Measurements from ENCODE around the gene XCL1. TPM values are rescaled to one million over a fixed set of nuclear protein-coding genes. Genes with fewer than 3 reads are reported as not detected.
"Not testable (repeated sequence)": the region's sequence is repeated elsewhere in the genome, so short reads cannot be mapped to it uniquely, and the experiment has no call there.

Gene XCL1, protein sequence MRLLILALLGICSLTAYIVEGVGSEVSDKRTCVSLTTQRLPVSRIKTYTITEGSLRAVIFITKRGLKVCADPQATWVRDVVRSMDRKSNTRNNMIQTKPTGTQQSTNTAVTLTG
- not detected for total RNA-seq

DNA sequence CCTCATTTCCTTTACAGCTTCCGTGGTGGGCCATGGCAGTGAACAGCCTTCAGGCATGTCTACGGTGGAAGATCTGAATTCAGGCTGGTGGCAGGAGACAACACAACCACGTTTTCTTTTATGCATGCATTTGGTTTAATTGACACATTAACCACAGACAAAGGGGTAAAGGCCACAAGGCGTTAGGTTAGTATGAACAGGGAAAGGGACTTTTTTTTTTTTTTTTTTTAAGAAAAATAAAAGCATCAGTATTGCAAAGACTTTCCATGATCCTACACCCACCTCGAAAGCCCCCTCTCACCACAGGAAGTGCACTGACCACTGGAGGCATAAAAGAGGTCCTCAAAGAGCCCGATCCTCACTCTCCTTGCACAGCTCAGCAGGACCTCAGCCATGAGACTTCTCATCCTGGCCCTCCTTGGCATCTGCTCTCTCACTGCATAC, at the start of gene XCL1:
XCL1 (plus strand) TSS at position 361 of the 444 bp plus-strand sequence; CDS start at position 394, 33 bp downstream.
- not testable (repeated sequence) for H3K27ac ChIP-seq (ENCODE audit: low read depth, low read length); H3K9me3 ChIP-seq (ENCODE audit: control insufficient read depth in 3 of 3, low read length in 3 of 3); H3K27me3 ChIP-seq (ENCODE audit: control insufficient read depth in 3 of 3, insufficient read depth in 3 of 3, low read length in 3 of 3); H3K9ac ChIP-seq (ENCODE audit: low read depth in 1 of 3, low read length in 3 of 3); H3K4me1 ChIP-seq (ENCODE audit: control insufficient read depth in 3 of 3, insufficient read depth in 3 of 3, low read length in 3 of 3); H3K36me3 ChIP-seq (ENCODE audit: control insufficient read depth in 3 of 3, insufficient read depth in 3 of 3, low read length in 3 of 3); H3K4me3 ChIP-seq (ENCODE audit: low read length in 3 of 3)

DNA sequence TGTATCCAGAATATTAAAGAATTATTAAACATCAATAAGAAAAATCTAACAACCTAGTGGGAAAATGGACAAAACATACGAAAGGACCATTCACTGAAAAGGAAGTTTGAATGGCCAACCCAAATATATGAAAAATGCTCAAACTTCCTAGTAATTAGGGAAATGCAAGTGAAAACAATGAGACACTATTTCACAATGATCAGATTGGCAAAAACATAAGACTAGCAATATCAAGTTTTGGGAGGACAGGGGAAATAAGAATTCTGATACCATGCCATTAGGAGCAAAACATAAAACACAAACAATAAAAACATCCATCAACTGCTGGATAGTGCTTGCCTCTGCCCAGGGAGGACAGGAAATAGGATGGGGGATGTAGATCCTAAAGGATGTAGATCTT, 46.9 kb upstream of the XCL1 start:
- Histone ChIP-seq H3K27me3 (ENCODE audit: control insufficient read depth in 3 of 3, insufficient read depth in 3 of 3, low read length in 3 of 3) (no peaks in the 10 kb centered on the region), H3K36me3 (ENCODE audit: control insufficient read depth in 3 of 3, insufficient read depth in 3 of 3, low read length in 3 of 3) (no peaks in the 10 kb centered on the region), H3K4me3 (ENCODE audit: low read length in 3 of 3) (no peak overlapping the region), H3K9ac (ENCODE audit: low read depth in 1 of 3, low read length in 3 of 3) (no peak overlapping the region), H3K27ac (ENCODE audit: low read depth, low read length) (no peak overlapping the region), H3K4me1 (ENCODE audit: control insufficient read depth in 3 of 3, insufficient read depth in 3 of 3, low read length in 3 of 3) (no peaks in the 10 kb centered on the region), H3K9me3 (ENCODE audit: control insufficient read depth in 3 of 3, low read length in 3 of 3) (no peaks in the 10 kb centered on the region)

- H3K4me3 ChIP-seq (ENCODE audit: low read length in 3 of 3) = no peak overlapping the region
- no peaks in the 10 kb centered on the region for H3K9me3 ChIP-seq (ENCODE audit: control insufficient read depth in 3 of 3, low read length in 3 of 3)
- H3K9ac ChIP-seq (ENCODE audit: low read depth in 1 of 3, low read length in 3 of 3) = no peak overlapping the region
- H3K36me3 ChIP-seq (ENCODE audit: control insufficient read depth in 3 of 3, insufficient read depth in 3 of 3, low read length in 3 of 3) = no peaks in the 10 kb centered on the region
- no peaks in the 10 kb centered on the region for H3K4me1 ChIP-seq (ENCODE audit: control insufficient read depth in 3 of 3, insufficient read depth in 3 of 3, low read length in 3 of 3)
- H3K27me3 ChIP-seq (ENCODE audit: control insufficient read depth in 3 of 3, insufficient read depth in 3 of 3, low read length in 3 of 3) = no peaks in the 10 kb centered on the region
- H3K27ac ChIP-seq (ENCODE audit: low read depth, low read length) = no peak overlapping the region
Observed at GRCh38 chr1:168531615-168532345, 44.6 kb upstream of the XCL1 start.

GRCh38 chr1:168535536-168535935, 40.9 kb upstream of the XCL1 start:
- no peaks in the 10 kb centered on the region for H3K9me3 ChIP-seq (ENCODE audit: control insufficient read depth in 3 of 3, low read length in 3 of 3)
- H3K9ac ChIP-seq (ENCODE audit: low read depth in 1 of 3, low read length in 3 of 3) = no peak overlapping the region
- no peaks in the 10 kb centered on the region for H3K4me1 ChIP-seq (ENCODE audit: control insufficient read depth in 3 of 3, insufficient read depth in 3 of 3, low read length in 3 of 3)
- H3K36me3 ChIP-seq (ENCODE audit: control insufficient read depth in 3 of 3, insufficient read depth in 3 of 3, low read length in 3 of 3) = no peaks in the 10 kb centered on the region
- H3K27me3 ChIP-seq (ENCODE audit: control insufficient read depth in 3 of 3, insufficient read depth in 3 of 3, low read length in 3 of 3) = no peaks in the 10 kb centered on the region
- no peak overlapping the region for H3K4me3 ChIP-seq (ENCODE audit: low read length in 3 of 3)
- H3K27ac ChIP-seq (ENCODE audit: low read depth, low read length) = no peak overlapping the region

DNA sequence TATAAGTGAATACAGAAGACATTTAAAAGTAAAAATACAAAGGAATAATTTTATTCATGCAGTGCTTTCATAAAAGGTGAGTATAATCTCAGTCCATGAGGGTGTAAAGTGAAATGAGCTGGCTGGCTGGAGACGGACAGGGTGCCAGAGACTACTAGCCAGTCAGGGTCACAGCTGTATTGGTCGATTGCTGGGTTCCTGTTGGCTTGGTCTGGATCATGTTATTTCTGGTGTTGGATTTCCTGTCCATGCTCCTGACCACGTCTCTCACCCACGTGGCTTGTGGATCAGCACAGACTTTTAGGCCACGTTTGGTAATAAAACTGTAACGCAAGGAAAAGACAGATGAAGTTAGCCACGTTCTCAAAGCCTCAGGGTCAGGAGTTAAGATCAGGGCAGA, 35.6 kb upstream of the XCL1 start:
- not testable (repeated sequence) for H3K27ac ChIP-seq (ENCODE audit: low read depth, low read length); H3K27me3 ChIP-seq (ENCODE audit: control insufficient read depth in 3 of 3, insufficient read depth in 3 of 3, low read length in 3 of 3); H3K4me3 ChIP-seq (ENCODE audit: low read length in 3 of 3); H3K9ac ChIP-seq (ENCODE audit: low read depth in 1 of 3, low read length in 3 of 3); H3K9me3 ChIP-seq (ENCODE audit: control insufficient read depth in 3 of 3, low read length in 3 of 3); H3K36me3 ChIP-seq (ENCODE audit: control insufficient read depth in 3 of 3, insufficient read depth in 3 of 3, low read length in 3 of 3); H3K4me1 ChIP-seq (ENCODE audit: control insufficient read depth in 3 of 3, insufficient read depth in 3 of 3, low read length in 3 of 3)

- H3K9ac ChIP-seq (ENCODE audit: low read depth in 1 of 3, low read length in 3 of 3); H3K27me3 ChIP-seq (ENCODE audit: control insufficient read depth in 3 of 3, insufficient read depth in 3 of 3, low read length in 3 of 3); H3K4me3 ChIP-seq (ENCODE audit: low read length in 3 of 3); H3K4me1 ChIP-seq (ENCODE audit: control insufficient read depth in 3 of 3, insufficient read depth in 3 of 3, low read length in 3 of 3); H3K27ac ChIP-seq (ENCODE audit: low read depth, low read length); H3K9me3 ChIP-seq (ENCODE audit: control insufficient read depth in 3 of 3, low read length in 3 of 3); H3K36me3 ChIP-seq (ENCODE audit: control insufficient read depth in 3 of 3, insufficient read depth in 3 of 3, low read length in 3 of 3): not testable (repeated sequence)
Observed at GRCh38 chr1:168542978-168543377, 33.4 kb upstream of the XCL1 start.

DNA sequence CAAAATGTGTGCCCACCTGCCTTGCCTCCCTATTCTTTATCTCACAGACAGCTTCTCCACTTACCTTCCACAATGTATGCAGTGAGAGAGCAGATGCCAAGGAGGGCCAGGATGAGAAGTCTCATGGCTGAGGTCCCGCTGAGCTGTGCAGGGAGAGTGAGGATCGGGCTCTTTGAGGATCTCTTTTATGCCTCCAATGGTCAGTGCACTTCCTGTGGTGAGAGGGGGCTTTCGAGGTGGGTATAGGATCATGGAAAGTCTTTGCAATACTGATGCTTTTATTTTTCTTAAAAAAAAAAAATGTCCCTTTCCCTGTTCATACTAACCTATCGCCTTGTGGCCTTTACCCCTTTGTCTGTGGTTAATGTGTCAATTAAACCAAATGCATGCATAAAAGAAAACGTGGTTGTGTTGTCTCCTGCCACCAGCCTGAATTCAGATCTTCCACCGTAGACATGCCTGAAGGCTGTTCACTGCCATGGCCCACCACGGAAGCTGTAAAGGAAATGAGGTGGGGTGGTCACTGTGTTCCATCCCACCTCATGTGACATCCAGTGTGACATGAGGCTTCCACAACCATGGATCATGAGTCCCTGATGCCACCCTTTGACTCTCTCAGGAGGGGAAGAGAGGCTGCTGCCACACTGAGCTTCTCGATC, 32.4 kb upstream of the XCL1 start, which contains the start of gene XCL2:
XCL2 (minus strand) TSS at position 158 of the 659 bp plus-strand sequence; CDS start at position 125, 33 bp downstream.
- not testable (repeated sequence) for H3K9ac ChIP-seq (ENCODE audit: low read depth in 1 of 3, low read length in 3 of 3); H3K36me3 ChIP-seq (ENCODE audit: control insufficient read depth in 3 of 3, insufficient read depth in 3 of 3, low read length in 3 of 3); H3K4me1 ChIP-seq (ENCODE audit: control insufficient read depth in 3 of 3, insufficient read depth in 3 of 3, low read length in 3 of 3); H3K9me3 ChIP-seq (ENCODE audit: control insufficient read depth in 3 of 3, low read length in 3 of 3); H3K27me3 ChIP-seq (ENCODE audit: control insufficient read depth in 3 of 3, insufficient read depth in 3 of 3, low read length in 3 of 3); H3K27ac ChIP-seq (ENCODE audit: low read depth, low read length); H3K4me3 ChIP-seq (ENCODE audit: low read length in 3 of 3)

GRCh38 chr1:168545678-168546552, 30.5 kb upstream of the XCL1 start:
- H3K9me3 ChIP-seq (ENCODE audit: control insufficient read depth in 3 of 3, low read length in 3 of 3); H3K27me3 ChIP-seq (ENCODE audit: control insufficient read depth in 3 of 3, insufficient read depth in 3 of 3, low read length in 3 of 3); H3K36me3 ChIP-seq (ENCODE audit: control insufficient read depth in 3 of 3, insufficient read depth in 3 of 3, low read length in 3 of 3); H3K4me1 ChIP-seq (ENCODE audit: control insufficient read depth in 3 of 3, insufficient read depth in 3 of 3, low read length in 3 of 3); H3K27ac ChIP-seq (ENCODE audit: low read depth, low read length); H3K4me3 ChIP-seq (ENCODE audit: low read length in 3 of 3); H3K9ac ChIP-seq (ENCODE audit: low read depth in 1 of 3, low read length in 3 of 3): not testable (repeated sequence)

DNA sequence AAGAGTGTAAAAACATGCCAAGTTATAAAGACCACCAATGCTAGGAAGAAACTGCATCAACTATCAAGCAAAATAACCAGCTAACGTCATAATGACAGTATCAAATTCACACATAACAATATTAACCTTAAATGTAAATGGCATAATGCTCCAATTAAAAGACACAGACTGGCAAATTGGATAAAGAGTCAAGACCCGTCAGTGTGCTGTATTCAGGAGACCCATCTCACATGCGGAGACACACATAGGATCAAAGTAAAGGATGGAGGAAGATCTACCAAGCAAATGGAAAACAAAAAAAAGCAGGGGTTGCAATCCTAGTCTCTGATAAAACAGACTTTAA, 29.9 kb upstream of the XCL1 start:
- not testable (repeated sequence) for H3K27ac ChIP-seq (ENCODE audit: low read depth, low read length); H3K4me1 ChIP-seq (ENCODE audit: control insufficient read depth in 3 of 3, insufficient read depth in 3 of 3, low read length in 3 of 3); H3K27me3 ChIP-seq (ENCODE audit: control insufficient read depth in 3 of 3, insufficient read depth in 3 of 3, low read length in 3 of 3); H3K9me3 ChIP-seq (ENCODE audit: control insufficient read depth in 3 of 3, low read length in 3 of 3); H3K4me3 ChIP-seq (ENCODE audit: low read length in 3 of 3); H3K36me3 ChIP-seq (ENCODE audit: control insufficient read depth in 3 of 3, insufficient read depth in 3 of 3, low read length in 3 of 3); H3K9ac ChIP-seq (ENCODE audit: low read depth in 1 of 3, low read length in 3 of 3)

- Histone ChIP-seq H3K9me3 (ENCODE audit: control insufficient read depth in 3 of 3, low read length in 3 of 3) (peaks cover 0 to 2% (median 0%) of the 10 kb centered on the region in 3 donors), H3K4me1 (ENCODE audit: control insufficient read depth in 3 of 3, insufficient read depth in 3 of 3, low read length in 3 of 3) (no peaks in the 10 kb centered on the region), H3K27me3 (ENCODE audit: control insufficient read depth in 3 of 3, insufficient read depth in 3 of 3, low read length in 3 of 3) (no peaks in the 10 kb centered on the region), H3K27ac (ENCODE audit: low read depth, low read length) (no peak overlapping the region), H3K36me3 (ENCODE audit: control insufficient read depth in 3 of 3, insufficient read depth in 3 of 3, low read length in 3 of 3) (no peaks in the 10 kb centered on the region), H3K9ac (ENCODE audit: low read depth in 1 of 3, low read length in 3 of 3) (no peak overlapping the region), H3K4me3 (ENCODE audit: low read length in 3 of 3) (no peak overlapping the region)
Observed at GRCh38 chr1:168550971-168551370, 25.4 kb upstream of the XCL1 start.
